A549 (cell line): Measurements from ENCODE around the gene TBX21.

ENCODE experiments used
- CTCF ChIP-seq: fragments of >200 bp; sonication (Bioruptor Twin); formaldehyde crosslinking; IDR thresholded peaks from 3 replicates; pipeline ENCODE4 v1.5.1; 2016
- ELK1 ChIP-seq: fragments of 150-350 bp; IDR thresholded peaks from 2 replicates; pipeline ENCODE4 v1.6.1; 2014; ENCODE audit warnings: low read depth, mild to moderate bottlenecking, low read length
- HOXA7 ChIP-seq: fragments of 250-450 bp; sonication (Bioruptor Pico); IDR thresholded peaks from 2 replicates; pipeline ENCODE4 v1.5.0; 2020; ENCODE audit warnings: mild to moderate bottlenecking, moderate library complexity
- HOXB5 ChIP-seq: fragments of 250-450 bp; sonication (Bioruptor Pico); IDR thresholded peaks from 2 replicates; pipeline ENCODE4 v1.5.0; 2020; ENCODE audit warnings: mild to moderate bottlenecking, moderate library complexity
- MYC ChIP-seq: IDR thresholded peaks from 2 replicates; pipeline ENCODE4 v1.6.1; 2012; ENCODE audit warnings: mild to moderate bottlenecking, inconsistent platforms, low read length, improper control_type of control experiment, borderline replicate concordance
- POLR2A ChIP-seq: IDR thresholded peaks from 2 replicates; pipeline ENCODE4 v1.6.1; 2012; ENCODE audit warnings: mild to moderate bottlenecking, low read length
- RAD21 ChIP-seq, 2 experiments: fragments of >200 bp in 1 of 2; sonication (Bioruptor Twin) in 1 of 2; formaldehyde crosslinking in 1 of 2; IDR thresholded peaks in 1 of 2; conservative IDR thresholded peaks in 1 of 2; 2 replicates in 1 of 2; 3 replicates in 1 of 2; pipeline ENCODE4 v1.6.1; 2012 to 2018; ENCODE audit warnings: inconsistent platforms in 1 of 2
- TF ChIP-seq, protein P1 (sequence below): IDR thresholded peaks from 2 replicates; pipeline ENCODE4 v1.6.1; 2012

DNA sequence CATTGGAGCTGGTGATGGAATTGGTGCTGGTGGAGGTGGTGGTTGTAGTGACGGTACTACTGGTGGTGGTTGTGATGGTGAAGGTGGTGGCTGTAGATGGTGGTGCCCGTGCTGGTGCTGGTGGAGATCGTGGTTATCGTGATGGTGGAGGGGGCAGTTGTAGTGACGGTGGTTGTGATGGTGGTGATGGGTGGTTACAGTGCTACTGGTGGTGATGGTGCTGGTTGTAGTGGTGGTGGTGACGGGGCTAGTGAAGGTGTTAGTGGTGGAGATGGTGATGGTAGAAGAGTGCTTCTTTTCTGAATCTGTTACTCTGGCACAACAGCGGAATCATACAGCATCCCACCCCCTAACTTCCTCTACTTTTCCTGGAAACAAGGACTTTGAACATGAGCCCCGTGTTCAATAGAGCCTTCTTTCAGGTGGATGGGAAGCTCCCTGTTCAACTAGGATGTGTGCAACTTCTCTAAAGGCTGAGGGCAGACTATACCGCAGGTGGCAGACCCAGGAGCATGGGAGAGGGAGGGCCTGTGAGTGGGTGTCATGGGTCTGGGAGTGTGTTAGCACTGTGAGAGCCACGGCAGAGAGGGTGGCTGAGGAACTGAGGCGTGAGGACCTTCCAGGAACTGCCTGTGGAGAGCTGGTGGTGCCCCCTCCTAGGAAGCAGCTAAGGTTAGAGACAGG, 8.2 kb downstream of the TBX21 start:
- TF ChIP-seq RAD21 (conservative IDR thresholded peaks at IDR 0.05 in 1 of 2, IDR thresholded peaks at IDR 0.05 in 1 of 2) (no peak), HOXB5 (CRISPR knock-in tag) (no peak), ELK1 (no peak), CTCF (no peak), POLR2A (no peak), MYC (no peak), HOXA7 (CRISPR knock-in tag) (no peak)
- TF ChIP-seq, protein P1, sequence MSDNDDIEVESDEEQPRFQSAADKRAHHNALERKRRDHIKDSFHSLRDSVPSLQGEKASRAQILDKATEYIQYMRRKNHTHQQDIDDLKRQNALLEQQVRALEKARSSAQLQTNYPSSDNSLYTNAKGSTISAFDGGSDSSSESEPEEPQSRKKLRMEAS: no peak
